Measurements from ENCODE around the gene MOK. TPM values are rescaled to one million over a fixed set of nuclear protein-coding genes. Genes with fewer than 3 reads are reported as not detected.

MOK gene
- polyA plus RNA-seq, 4 donors, result 23.3 to 41.9 (median 31.8) TPM

DNA sequence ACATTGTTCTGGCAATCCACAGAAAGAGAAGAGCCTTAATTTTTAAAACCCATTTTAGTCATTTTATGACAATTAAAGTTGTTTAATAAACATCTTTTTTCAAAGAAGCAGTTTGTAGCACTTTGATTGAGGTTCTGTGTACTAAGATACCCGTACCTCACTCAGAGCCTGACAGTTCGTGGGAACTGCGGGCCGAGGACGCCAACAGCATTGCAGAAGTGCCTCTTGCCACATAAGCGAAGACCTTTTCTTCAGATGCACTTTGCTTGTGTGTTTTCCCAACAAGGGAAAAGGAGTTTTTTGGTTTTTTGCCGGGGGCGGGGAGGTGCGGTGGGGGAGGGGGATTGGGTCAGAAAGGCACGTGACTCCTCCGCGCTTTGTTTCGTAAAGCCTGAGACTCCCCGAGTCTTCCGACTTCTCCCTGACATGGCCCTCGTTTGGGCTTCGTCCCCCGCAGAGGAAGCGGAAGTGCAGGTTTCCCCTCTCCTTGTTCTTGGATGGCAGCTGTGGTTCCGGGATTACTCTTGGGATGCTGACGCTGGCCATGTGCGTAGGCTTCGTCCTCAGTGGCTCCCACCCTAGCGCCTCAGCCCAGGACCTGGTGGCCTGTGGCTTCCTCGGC, 94.4 kb downstream of the MOK start:
- DNase-seq (ENCODE audit: low read depth in 4 of 4, low spot score in 2 of 4), result no peak

DNA sequence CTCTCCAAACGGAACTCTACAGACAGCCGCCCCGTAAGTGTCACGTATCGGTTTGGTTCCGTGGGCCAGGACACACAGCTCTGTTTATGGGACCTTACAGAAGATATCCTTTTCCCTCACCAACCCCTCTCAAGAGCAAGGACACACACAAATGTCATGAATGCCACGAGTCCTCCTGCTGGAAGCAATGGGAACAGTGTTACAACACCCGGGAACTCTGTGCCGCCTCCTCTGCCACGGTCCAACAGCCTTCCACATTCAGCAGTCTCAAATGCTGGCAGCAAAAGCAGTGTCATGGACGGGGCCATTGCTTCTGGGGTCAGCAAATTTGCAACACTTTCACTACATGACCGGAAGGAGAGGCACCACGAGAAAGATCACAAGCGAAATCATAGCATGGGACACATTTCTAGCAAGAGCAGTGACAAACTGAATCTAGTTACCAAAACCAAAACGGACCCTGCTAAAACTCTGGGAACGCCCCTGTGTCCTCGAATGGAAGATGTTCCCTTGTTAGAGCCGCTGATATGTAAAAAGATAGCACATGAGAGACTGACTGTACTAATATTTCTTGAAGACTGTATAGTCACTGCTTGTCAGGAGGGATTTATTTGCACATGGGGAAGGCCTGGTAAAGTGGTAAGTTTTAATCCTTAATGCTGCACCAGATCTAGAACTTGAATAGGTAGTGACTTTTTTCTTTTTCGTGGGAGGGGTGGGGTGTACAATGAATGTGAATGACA, 95.6 kb downstream of the MOK start:
- DNase-seq (ENCODE audit: low read depth in 4 of 4, low spot score in 2 of 4), result peak in 1 of 4 donors; percentile 53

DNA sequence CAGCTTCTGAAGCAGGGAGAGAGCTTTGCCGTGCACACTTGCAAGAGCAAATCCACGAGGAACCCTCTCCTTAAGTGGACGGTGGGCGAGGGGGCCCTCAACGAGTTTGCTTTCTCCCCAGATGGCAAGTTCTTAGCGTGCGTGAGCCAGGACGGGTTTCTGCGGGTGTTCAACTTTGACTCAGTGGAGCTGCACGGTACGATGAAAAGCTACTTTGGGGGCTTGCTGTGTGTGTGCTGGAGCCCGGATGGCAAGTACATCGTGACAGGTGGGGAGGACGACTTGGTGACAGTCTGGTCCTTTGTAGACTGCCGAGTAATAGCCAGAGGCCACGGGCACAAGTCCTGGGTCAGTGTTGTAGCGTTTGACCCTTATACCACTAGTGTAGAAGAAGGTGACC, 96.2 kb downstream of the MOK start:
- DNase-seq (ENCODE audit: low read depth in 4 of 4, low spot score in 2 of 4), result no peak

DNA sequence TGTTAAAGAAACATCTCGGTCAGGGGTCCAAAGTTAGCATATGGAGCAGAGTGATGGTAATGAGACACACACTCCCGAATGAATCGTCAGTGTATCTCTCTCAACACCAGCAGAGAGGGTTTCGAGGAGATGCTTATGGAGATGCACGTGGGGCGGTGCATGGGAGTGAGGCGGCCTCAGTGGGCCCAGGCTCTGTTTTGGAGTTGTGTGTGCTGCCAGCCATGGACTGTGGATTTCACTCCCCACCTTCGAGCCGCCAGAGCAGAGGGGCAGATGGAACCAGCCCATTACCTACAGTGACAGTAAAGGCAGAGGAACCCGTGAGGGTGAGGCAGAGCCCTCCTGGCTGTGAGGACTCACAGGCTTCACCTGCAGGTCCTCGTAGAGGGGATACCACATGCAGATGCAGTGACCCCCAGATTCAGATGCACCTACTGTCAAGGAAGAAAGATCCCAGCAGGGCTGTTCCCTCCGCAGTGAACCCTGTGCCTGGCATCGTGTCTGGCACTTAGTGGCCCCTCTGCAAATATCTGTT, 97.1 kb downstream of the MOK start:
- no peak for DNase-seq (ENCODE audit: low read depth in 4 of 4, low spot score in 2 of 4)

DNA sequence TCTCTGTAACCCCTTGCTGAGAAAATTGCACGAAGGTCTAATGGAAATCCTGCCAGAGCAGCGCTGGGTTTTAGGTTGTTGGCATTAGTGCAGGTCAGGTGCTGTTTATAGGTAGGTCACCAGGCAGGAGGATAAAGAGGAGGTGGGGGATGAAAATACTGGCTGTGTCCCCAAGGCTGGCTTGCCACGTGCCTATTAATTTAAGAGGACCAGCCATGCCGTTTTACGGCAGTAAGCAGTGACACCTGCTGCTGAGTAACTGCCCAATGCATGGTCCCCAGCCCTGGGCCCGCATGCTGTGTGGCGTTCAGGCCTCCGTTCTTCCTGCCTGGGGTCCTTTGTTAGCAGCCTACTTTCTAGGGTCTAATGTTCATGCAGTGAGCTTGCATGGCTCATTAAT, 98.0 kb downstream of the MOK start:
- DNase-seq (ENCODE audit: low read depth in 4 of 4, low spot score in 2 of 4), result no peak

DNA sequence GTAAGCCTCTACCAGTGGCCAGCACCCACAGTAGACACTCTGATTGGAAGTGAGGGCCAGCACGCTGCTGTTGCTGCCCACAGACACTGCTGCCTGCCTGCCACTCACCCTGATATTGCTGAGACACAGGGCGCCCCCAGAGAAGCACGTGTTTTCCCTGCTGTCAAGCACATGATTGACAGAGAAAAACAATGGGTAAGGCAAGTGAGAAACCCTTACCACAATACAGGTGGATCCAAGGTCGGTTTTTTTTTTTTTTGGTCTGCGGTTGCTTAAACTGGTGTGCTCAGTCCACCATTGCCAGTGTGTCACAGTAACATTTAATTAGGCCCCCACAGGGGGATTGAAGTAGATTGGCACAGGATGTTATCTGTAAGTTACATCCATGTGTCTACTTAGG, 99.4 kb downstream of the MOK start:
- no peak for DNase-seq (ENCODE audit: low read depth in 4 of 4, low spot score in 2 of 4)

DNA sequence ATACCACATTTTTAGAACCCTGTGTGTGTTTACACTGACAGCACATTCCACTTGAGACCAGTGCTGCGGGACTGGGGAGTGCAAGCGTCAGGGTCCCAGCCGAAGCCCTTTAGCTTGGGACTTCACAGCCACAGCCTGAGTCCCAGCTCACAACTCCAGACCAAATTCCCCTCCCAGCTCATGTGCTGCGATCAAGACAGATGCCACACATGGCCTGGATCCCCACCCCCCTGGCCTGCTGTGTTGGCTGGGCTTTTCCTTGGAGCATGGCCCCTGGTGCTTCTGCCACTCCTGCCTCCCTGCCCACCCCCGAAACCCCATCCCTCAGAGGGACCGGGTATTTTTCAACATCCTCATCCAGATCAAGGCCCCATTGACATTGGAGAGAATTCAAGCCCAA, 101.6 kb downstream of the MOK start:
- DNase-seq (ENCODE audit: low read depth in 4 of 4, low spot score in 2 of 4), result no peak

DNA sequence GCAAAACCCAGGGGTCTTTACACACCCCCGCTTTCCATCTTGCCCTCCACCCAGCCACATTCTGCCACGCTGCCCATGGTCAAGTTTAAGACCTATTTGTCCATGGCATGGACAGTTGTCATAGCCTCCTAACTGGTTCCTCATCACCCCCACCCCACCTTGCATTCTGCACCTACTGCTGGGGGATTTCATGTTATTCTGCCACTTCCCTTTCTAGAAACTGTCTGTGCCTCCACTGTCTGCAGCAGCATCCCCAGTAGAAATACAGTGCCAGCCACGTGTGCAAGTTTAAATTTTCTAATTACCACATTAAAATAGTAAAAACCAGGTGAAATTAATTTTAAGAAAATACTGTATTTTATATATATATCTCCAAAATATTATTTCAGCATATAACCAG, 102.0 kb downstream of the MOK start:
- no peak for DNase-seq (ENCODE audit: low read depth in 4 of 4, low spot score in 2 of 4)

DNA sequence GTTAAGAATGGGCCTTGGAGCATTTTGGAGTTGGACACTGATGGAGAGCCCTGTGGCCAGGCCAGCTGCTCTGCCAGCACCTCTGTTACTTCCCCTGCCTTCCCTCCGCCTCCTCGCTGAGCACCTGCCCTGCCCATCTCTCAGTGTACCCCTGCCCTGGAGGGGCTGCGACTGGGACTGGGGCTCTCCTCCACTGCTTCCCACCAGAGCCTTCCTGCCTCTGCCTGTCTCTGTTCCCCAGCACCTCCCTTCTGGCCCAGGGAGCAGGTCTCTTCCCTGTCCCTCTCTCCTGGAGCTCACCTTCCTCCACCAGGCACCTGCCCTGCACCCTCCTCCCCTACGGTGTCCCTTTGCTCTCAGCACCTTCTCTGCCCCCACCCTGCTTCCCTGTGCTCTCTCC, 103.2 kb downstream of the MOK start:
- no peak for DNase-seq (ENCODE audit: low read depth in 4 of 4, low spot score in 2 of 4)

DNA sequence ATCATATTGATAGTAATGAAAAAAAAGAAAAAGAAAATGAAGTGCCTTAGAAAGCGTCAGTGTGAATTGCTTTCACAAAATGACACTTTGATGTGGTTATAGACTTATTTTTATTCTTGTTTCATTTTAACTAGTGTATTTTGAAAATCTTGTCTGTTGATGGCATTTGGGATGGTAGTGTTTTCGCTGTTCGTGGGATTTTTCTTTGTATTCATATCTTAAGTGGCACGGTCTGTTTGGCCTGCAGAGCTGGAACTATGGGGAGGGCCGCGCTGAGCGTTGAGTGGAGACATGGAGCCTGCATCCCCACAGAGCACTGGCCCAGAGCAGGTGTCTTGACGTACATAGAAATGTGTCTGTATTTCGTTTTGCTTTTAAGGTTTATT, 103.6 kb downstream of the MOK start:
- DNase-seq (ENCODE audit: low read depth in 4 of 4, low spot score in 2 of 4), result no peak

DNA sequence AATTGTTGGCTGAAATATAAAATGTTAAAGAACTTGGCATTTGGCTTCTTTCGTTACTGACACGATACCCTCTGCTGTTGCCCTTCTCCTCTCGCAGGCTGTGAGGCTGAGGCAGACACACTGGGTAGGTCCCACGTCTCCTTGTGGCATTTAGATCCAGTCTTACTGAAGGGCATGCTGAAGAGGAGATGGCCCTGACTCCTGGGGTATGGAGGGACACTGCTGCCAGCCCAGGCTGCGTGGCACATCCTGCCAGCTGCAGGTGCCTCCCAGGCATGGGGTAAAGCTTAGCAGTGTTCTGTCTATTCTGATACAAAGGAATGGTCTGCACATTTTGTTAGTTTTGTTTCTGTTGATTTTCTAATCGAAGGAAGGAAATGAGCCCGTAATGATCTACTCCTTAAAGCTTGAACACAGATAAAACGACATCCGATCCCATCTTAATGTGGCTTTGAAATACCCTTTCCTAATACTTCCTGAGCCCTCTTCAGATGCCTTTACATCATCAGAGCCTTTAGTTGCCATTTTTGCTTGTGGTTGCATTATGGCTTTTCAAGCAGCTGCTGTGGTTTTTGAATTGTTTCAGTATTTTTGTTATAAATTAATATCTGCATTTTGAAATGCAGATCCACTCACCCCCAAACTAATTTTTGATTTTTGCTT, 104.1 kb downstream of the MOK start:
- no peak for DNase-seq (ENCODE audit: low read depth in 4 of 4, low spot score in 2 of 4)

DNA sequence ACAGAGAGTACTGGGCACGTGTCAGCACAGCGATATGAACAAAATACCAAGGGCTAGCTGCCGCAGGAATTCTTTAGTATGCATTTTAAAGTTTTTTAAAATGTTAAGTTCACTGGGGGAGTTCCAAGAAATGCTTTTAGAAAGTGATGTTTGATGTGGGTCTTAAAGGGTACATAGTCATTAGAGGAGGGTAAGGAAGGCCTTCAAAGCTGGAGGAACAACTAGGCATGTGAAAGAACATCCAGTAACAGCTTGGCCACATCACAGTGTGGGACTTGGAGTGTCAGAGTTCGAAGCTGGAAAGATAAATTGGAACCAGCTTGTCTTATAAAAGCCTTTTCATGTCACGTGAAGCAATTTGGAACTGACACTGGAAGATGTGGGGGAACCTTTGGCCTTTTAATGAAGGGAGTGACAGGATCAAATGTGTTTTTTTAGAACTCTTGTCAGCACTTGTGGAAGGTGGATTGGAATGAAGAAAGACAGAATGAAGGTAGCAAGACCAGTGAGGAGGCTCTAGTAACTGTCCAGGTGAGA, 107.6 kb downstream of the MOK start:
- DNase-seq (ENCODE audit: low read depth in 4 of 4, low spot score in 2 of 4), result peak in 1 of 4 donors; percentile 32

DNA sequence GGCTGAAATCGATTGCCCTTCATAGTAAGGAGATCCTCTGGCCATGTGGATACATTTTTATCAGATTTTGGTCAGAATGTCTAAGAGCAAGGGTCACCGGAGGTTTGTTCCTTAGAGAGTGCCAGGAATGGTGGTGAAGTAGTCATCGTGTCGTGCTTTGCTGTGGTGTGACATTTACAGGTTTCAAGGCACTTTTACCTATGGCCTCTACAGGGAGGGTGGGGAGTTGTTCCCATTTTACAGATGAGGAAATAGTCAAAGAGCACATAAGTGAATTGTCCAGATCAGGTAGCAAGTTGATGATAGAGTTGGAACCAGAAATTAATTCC, 108.1 kb downstream of the MOK start:
- no peak for DNase-seq (ENCODE audit: low read depth in 4 of 4, low spot score in 2 of 4)

DNA sequence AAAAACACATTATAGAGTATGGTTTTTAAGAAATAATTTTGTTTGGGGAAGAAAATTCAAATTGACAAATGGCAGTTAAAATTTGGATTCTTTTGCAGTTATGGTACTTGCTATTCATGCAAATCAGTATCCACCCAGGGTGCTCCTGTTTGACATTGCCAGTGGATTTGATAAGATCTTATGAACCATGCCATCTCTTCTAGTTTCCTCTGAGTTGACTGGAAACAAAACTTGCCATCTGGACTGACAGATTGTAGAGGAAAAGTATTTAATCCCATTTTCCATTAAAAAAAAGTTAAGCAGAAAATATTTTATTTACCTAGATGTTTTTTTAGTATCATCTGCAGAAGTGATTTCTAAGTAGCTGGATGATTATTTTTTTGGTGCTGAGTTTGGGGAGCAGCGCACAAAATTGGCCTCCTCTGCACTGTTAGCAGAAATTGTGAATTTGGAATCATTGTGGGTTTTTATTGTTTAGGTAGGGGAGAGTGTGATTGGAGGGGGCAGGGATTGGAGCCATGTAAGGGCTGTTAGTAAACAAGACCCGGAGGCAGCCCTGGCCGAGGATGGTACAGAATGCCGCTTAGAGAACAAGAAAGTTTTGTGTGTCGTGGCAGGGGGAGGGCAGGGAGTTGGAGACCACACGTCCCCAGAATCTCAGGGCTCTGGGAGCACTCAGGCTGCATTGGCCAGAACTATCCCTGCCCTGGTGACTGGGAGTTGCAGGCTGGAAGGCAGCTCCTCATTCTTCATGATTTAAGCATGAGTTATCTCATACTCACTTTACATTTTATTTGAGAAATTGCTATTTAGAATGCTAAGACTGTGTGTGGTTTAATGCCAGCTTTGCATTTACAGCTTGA, 108.7 kb downstream of the MOK start:
- no peak for DNase-seq (ENCODE audit: low read depth in 4 of 4, low spot score in 2 of 4)

DNA sequence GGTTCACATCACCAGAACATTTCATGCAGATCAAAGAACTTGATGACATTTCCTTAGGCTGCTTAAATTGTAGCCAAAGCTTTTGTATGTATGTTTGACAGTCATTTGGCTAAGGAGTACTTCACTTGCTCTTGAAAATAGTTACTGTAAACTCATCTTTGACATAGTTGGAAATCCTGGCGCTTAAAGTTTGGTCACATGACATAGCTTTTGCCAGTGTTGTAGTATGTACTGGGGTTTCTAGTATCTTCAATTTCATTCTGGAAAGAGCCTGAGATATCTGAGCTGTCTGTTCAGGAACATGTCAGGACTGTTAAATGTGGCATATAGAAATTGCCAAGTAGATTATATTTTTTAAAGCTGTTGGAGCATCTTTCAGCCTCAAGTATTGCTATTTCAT, 109.5 kb downstream of the MOK start:
- no peak for DNase-seq (ENCODE audit: low read depth in 4 of 4, low spot score in 2 of 4)

DNA sequence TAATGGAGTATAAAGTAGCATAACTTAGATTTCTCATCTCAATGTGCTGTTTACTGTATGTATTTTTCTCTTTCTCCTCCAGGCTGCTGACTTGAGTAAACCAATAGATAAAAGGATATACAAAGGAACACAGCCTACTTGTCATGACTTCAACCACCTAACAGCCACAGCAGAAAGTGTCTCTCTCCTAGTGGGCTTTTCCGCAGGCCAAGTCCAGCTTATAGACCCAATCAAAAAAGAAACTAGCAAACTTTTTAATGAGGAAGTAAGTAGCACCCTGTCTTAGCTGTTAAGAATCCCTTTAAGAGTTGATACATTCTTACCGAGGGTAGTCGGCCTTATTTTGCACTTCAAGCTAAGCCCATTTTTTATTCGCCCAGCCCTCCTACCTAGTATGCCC, 110.1 kb downstream of the MOK start:
- no peak for DNase-seq (ENCODE audit: low read depth in 4 of 4, low spot score in 2 of 4)

DNA sequence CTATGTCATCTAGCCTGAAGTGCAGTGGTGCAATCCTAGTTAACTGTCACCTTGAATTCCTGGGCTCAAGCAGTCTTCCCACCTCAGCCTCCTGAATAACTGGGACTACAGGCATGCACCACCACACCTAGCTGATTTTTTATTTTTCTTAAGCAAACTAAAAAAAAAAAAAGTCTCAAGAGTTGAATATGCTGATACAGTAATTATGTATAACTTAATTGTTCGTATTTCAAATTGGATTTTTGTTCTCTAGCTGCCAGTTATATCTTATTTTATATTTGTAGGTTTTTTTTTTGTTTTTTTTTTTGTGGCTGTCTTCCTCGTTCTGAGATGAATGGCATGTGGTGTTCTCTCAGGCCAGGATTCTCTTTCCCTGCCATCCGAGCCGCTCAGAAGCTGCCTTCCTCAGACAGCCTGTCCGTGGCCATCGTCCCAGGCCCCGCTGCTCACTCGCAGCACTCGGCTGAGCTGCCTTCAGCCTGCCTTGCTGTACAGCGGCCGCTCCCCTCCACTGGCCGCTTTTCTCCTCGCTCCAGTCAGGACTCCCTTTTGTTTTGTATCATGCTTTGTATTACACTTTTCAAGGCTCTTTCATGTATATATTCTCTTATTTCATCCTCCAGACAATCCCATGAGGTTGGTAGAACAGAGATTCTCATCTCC, 112.0 kb downstream of the MOK start:
- no peak for DNase-seq (ENCODE audit: low read depth in 4 of 4, low spot score in 2 of 4)

DNA sequence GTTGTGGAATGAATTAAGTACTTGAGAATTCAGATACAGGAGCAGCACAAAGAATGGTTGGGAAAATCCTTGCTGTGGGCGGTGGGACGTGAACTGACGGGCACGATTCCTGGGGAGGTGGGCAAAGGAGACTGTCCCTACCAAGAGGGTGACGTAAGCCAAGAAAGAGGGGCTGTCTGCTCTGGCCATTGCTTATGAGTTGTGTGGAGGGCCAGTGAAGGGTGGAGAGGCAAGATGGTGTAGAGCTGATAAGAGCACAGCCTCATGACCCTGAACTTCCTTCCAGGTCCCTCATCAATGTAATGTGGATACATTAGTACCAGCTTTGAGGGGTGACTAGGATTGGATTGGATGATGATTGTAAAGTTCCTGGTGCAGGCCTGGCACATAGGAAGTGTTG, 115.1 kb downstream of the MOK start:
- DNase-seq (ENCODE audit: low read depth in 4 of 4, low spot score in 2 of 4), result no peak

DNA sequence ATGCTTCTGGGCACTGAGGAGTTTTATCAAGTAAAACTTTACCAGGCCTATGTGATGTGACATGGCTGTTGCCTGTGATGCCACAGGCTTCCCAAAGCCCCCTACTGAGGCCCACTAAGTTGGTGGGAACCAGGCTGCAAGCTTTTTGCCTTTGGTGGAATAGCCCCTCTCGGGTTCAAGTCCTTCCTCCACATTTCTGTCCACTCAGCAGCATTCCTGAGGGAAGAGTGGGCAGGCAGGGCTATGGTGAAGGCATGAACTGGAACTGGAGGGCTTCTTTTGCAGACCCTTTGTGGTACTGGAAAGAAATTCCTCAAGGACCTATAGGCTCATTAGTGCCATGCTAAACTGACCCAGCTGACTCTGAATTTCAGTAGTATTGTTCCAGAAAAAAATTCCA, 116.8 kb downstream of the MOK start:
- DNase-seq (ENCODE audit: low read depth in 4 of 4, low spot score in 2 of 4), result no peak

DNA sequence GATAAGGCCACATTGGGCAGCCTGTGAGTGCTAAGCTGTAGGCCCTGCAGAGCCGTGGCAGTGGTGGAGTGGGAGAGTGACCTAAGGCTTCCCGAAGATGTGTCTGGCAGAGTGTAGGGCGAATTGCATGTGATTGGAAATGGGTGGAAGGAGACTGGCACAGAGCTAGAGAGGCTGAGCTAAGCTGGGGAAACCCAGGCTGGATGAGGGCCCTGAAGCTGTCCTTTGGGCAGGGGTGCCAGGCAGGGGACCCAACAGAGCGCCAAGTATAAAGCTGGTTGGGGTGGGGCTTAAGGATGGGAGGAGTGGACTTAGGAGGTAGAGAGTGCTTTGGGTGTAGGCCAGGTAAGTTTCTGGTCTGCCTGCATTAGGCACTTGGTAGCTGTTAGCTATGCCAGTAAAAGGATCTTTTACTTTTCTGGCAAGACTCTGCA, 117.4 kb downstream of the MOK start:
- DNase-seq (ENCODE audit: low read depth in 4 of 4, low spot score in 2 of 4), result no peak
